GM23338 (cell line): ENCODE measurements around the gene PARP9.

Experiments used
- JUNB ChIP-seq: IDR thresholded peaks from one replicate; pipeline ENCODE4 v1.6.1; 2016; ENCODE audit warnings: antibody characterized with exemption; ENCODE audit not compliant: unreplicated experiment
- NANOG ChIP-seq: IDR thresholded peaks from 2 replicates; pipeline ENCODE4 v1.6.1; 2016; ENCODE audit warnings: antibody characterized with exemption, borderline replicate concordance
- POLR2AphosphoS5 ChIP-seq: IDR thresholded peaks from 2 replicates; pipeline ENCODE4 v1.6.1; 2016; ENCODE audit warnings: antibody characterized with exemption, low read depth
- TF ChIP-seq, protein P1 (sequence below), 2 experiments: fragments of 200-600 bp in 1 of 2; sonication (generic) in 1 of 2; conservative IDR thresholded peaks; 2 replicates each; pipeline versions ENCODE4 v1.5.1 to v1.6.1; 2016 to 2017; ENCODE audit warnings: antibody characterized with exemption in 2 of 2, low read depth in 2 of 2, mild to moderate bottlenecking in 2 of 2, moderate library complexity in 1 of 2
- TF ChIP-seq, protein P2 (sequence below): IDR thresholded peaks from 2 replicates; pipeline ENCODE4 v1.6.1; 2016; ENCODE audit warnings: antibody characterized with exemption

DNA sequence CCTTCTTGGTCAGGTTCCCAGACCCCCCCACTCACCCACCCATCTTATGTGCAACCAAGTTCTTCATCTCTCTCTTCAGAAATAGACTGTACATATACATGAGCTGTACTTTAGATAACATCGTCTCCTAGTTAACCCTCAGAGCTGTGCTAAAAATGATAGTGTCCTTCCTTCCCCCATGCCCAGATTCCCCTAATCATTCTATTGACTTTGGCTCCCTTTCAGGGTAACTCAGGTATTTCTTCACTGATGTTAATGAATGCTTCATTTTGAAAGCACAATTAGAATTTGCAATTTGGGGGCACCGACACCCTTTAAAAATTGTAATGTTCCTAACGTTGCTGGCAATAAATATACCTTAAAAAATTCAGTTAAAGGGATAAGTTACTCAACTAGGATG, 10.9 kb downstream of the PARP9 start:
- TF ChIP-seq, protein P1, sequence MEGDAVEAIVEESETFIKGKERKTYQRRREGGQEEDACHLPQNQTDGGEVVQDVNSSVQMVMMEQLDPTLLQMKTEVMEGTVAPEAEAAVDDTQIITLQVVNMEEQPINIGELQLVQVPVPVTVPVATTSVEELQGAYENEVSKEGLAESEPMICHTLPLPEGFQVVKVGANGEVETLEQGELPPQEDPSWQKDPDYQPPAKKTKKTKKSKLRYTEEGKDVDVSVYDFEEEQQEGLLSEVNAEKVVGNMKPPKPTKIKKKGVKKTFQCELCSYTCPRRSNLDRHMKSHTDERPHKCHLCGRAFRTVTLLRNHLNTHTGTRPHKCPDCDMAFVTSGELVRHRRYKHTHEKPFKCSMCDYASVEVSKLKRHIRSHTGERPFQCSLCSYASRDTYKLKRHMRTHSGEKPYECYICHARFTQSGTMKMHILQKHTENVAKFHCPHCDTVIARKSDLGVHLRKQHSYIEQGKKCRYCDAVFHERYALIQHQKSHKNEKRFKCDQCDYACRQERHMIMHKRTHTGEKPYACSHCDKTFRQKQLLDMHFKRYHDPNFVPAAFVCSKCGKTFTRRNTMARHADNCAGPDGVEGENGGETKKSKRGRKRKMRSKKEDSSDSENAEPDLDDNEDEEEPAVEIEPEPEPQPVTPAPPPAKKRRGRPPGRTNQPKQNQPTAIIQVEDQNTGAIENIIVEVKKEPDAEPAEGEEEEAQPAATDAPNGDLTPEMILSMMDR (conservative IDR thresholded peaks at IDR 0.05; ENCODE audit: low read depth in 2 of 2) = no peak
- TF ChIP-seq, protein P2, sequence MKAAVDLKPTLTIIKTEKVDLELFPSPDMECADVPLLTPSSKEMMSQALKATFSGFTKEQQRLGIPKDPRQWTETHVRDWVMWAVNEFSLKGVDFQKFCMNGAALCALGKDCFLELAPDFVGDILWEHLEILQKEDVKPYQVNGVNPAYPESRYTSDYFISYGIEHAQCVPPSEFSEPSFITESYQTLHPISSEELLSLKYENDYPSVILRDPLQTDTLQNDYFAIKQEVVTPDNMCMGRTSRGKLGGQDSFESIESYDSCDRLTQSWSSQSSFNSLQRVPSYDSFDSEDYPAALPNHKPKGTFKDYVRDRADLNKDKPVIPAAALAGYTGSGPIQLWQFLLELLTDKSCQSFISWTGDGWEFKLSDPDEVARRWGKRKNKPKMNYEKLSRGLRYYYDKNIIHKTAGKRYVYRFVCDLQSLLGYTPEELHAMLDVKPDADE = no peak
- no peak for TF ChIP-seq POLR2AphosphoS5
- no peak for TF ChIP-seq NANOG
- no peak for TF ChIP-seq JUNB
